GM12878 (cell line): ENCODE data around the gene HTR3E. TPM values are rescaled to one million over a fixed set of nuclear protein-coding genes. Genes with fewer than 3 reads are reported as not detected.

Source experiments
- ATAC-seq: fragments of 200-7000 bp; cut with Tn5 transposase; 3 replicates; pipeline ENCODE4 v1.9.1; 2020; ENCODE audit warnings: mild to moderate bottlenecking, moderate library complexity
- BruUV-seq: library from RNA; stranded (reverse); fragments of 400-500 nt; replicated peaks from 2 replicates; lab custom pipeline; 2021; lab: Mats Ljungman, UMichigan
- CTCF ChIA-PET: fragments of 300-600 bp; sonication (Branson Sonifier 250); formaldehyde crosslinking; extraction: SDS; loops from one replicate; lab custom pipeline; 2021; ENCODE audit warnings: inconsistent platforms; lab: Yijun Ruan, JAX
- POLR2A ChIA-PET: fragments of 350-600 bp; formaldehyde crosslinking; extraction: SDS; loops from one replicate; lab custom pipeline; 2021; ENCODE audit warnings: inconsistent platforms; lab: Charles Lee
- RAD21 ChIA-PET: fragments of 300-600 bp; sonication (Branson Sonifier 250); formaldehyde crosslinking; loops from one replicate; lab custom pipeline; 2023; ENCODE audit warnings: antibody characterized with exemption; ENCODE audit not compliant: unreplicated experiment; lab: Charles Lee
- SMC1A ChIA-PET: fragments of 300-600 bp; sonication (Branson Sonifier 250); formaldehyde crosslinking; loops from one replicate; lab custom pipeline; 2023; ENCODE audit not compliant: unreplicated experiment, uncharacterized antibody; lab: Charles Lee
- DNase-seq: peaks from one replicate; pipeline ENCODE4 v3.0.0-alpha.2; 2011; ENCODE audit warnings: low read depth, low spot score
- FAIRE-seq: peaks from 3 replicates; lab custom pipeline; 2011; peaks lifted over from hg19 to GRCh38; lab: Jason Lieb, UNC
- H2AFZ ChIP-seq: 2 replicates; pipeline ENCODE4 v1.6.0; 2011; ENCODE audit warnings: low read depth, low read length, control low read depth; ENCODE audit not compliant: control insufficient read depth
- H3K27ac ChIP-seq: 2 replicates; pipeline ENCODE4 v1.5.1; 2011; ENCODE audit warnings: control low read depth; ENCODE audit not compliant: control insufficient read depth, insufficient read depth
- H3K27me3 ChIP-seq, 2 experiments: replicated peaks in 1 of 2; 2 replicates each; pipeline versions ENCODE4 v1.6.0 to v1.6.1; 2011; ENCODE audit warnings: low read length in 1 of 2; ENCODE audit not compliant: control insufficient read depth in 2 of 2, insufficient read depth in 2 of 2
- H3K36me3 ChIP-seq, 2 experiments: 2 replicates each; pipeline ENCODE4 v1.5.1; 2011; ENCODE audit warnings: low read length in 1 of 2; ENCODE audit not compliant: control insufficient read depth in 2 of 2, insufficient read depth in 2 of 2
- H3K4me1 ChIP-seq: 2 replicates; pipeline ENCODE4 v1.6.1; 2011; ENCODE audit warnings: mild to moderate bottlenecking, low read length, moderate library complexity, mixed read lengths; ENCODE audit not compliant: control insufficient read depth, insufficient read depth
- H3K4me2 ChIP-seq: 2 replicates; pipeline ENCODE4 v1.6.0; 2011; ENCODE audit warnings: control low read depth; ENCODE audit not compliant: control insufficient read depth, insufficient read depth
- H3K4me3 ChIP-seq: fragments of 200-600 bp; sonication (generic); 2 replicates; pipeline ENCODE4 v1.5.1; 2016
- H3K79me2 ChIP-seq: 2 replicates; pipeline ENCODE4 v1.6.0; 2011; ENCODE audit warnings: low read length; ENCODE audit not compliant: control insufficient read depth, insufficient read depth
- H3K9ac ChIP-seq: 2 replicates; pipeline ENCODE4 v1.8.0; 2011; ENCODE audit warnings: low read length, control low read depth, mixed read lengths; ENCODE audit not compliant: control insufficient read depth, insufficient read depth
- H3K9me3 ChIP-seq: replicated peaks from 3 replicates; pipeline ENCODE4 v1.5.1; 2011; ENCODE audit warnings: mild to moderate bottlenecking, low read length; ENCODE audit not compliant: control insufficient read depth, insufficient read depth
- H4K20me1 ChIP-seq: 2 replicates; pipeline ENCODE4 v1.6.0; 2011; ENCODE audit not compliant: control insufficient read depth, insufficient read depth
- BCLAF1 ChIP-seq: fragments of 450-650 bp; IDR thresholded peaks from 2 replicates; pipeline ENCODE4 v1.6.1; 2017; ENCODE audit warnings: antibody characterized with exemption, mild to moderate bottlenecking, moderate library complexity
- CEBPZ ChIP-seq: fragments of 150-350 bp; IDR thresholded peaks from 2 replicates; pipeline ENCODE4 v1.6.1; 2016; ENCODE audit warnings: low read depth, low read length
- E2F4 ChIP-seq: IDR thresholded peaks from 2 replicates; pipeline ENCODE4 v1.6.1; 2012; ENCODE audit warnings: low read depth, low read length, improper control_type of control experiment
- HDAC6 ChIP-seq: fragments of 200-600 bp; sonication (generic); IDR thresholded peaks from one replicate; pipeline ENCODE4 v1.8.0; 2017; ENCODE audit warnings: antibody characterized with exemption; ENCODE audit not compliant: unreplicated experiment
- IKZF1 ChIP-seq: fragments of 450-650 bp; conservative IDR thresholded peaks from 2 replicates; pipeline ENCODE4 v1.6.1; 2017; ENCODE audit warnings: antibody characterized with exemption, mild to moderate bottlenecking
- JUNB ChIP-seq: IDR thresholded peaks from 2 replicates; pipeline ENCODE4 v1.6.1; 2016; ENCODE audit warnings: antibody characterized with exemption, mild to moderate bottlenecking
- KLF5 ChIP-seq: fragments of 450-650 bp; IDR thresholded peaks from 2 replicates; pipeline ENCODE4 v1.6.1; 2014; ENCODE audit warnings: mild to moderate bottlenecking; ENCODE audit not compliant: partially characterized antibody
- MEF2B ChIP-seq: fragments of 450-650 bp; IDR thresholded peaks from 2 replicates; pipeline ENCODE4 v1.6.1; 2018; ENCODE audit warnings: mild to moderate bottlenecking, moderate library complexity; ENCODE audit not compliant: partially characterized antibody, poor library complexity, severe bottlenecking
- NFYB ChIP-seq: IDR thresholded peaks from 2 replicates; pipeline ENCODE4 v1.6.1; 2011; ENCODE audit warnings: low read depth, mild to moderate bottlenecking, low read length, improper control_type of control experiment, moderate library complexity; ENCODE audit not compliant: insufficient read depth
- PAX5 ChIP-seq: IDR thresholded peaks from 2 replicates; pipeline ENCODE4 v1.6.1; 2011; ENCODE audit warnings: low read depth, low read length, borderline replicate concordance
- PAX8 ChIP-seq: fragments of 450-650 bp; IDR thresholded peaks from 2 replicates; pipeline ENCODE4 v1.6.1; 2017; ENCODE audit warnings: mild to moderate bottlenecking, moderate library complexity
- SMAD1 ChIP-seq: fragments of 450-650 bp; IDR thresholded peaks from 2 replicates; pipeline ENCODE4 v1.6.1; 2018; ENCODE audit warnings: mild to moderate bottlenecking, low read depth; ENCODE audit not compliant: partially characterized antibody
- SRF ChIP-seq, 2 experiments: IDR thresholded peaks; 2 replicates each; pipeline ENCODE4 v1.6.1; 2011; ENCODE audit warnings: low read depth in 2 of 2, low read length in 2 of 2, mild to moderate bottlenecking in 1 of 2, moderate library complexity in 1 of 2
- SUZ12 ChIP-seq: fragments of 200-600 bp; sonication (generic); IDR thresholded peaks from one replicate; pipeline ENCODE4 v1.6.1; 2018; ENCODE audit warnings: antibody characterized with exemption, mild to moderate bottlenecking; ENCODE audit not compliant: unreplicated experiment
- TAF1 ChIP-seq: IDR thresholded peaks from 2 replicates; pipeline ENCODE4 v1.6.1; 2011; ENCODE audit warnings: mild to moderate bottlenecking, low read depth, low read length, borderline replicate concordance
- TARDBP ChIP-seq: IDR thresholded peaks from 2 replicates; pipeline ENCODE4 v1.6.1; 2016; ENCODE audit warnings: borderline replicate concordance
- WRNIP1 ChIP-seq: IDR thresholded peaks from 2 replicates; pipeline ENCODE4 v1.6.1; 2011; ENCODE audit warnings: low read depth, low read length, improper control_type of control experiment, borderline replicate concordance
- ZNF384 ChIP-seq: IDR thresholded peaks from 2 replicates; pipeline ENCODE4 v1.6.1; 2012; ENCODE audit warnings: low read depth, mild to moderate bottlenecking, low read length, improper control_type of control experiment, borderline replicate concordance
- WGBS: methylation state at CpG from one replicate; pipeline ENCODE4 v1.1.6; 2016; ENCODE audit warnings: low lambda C conversion rate; ENCODE audit not compliant: insufficient replicate concordance, insufficient coverage; ENCODE audit errors: missing lambda C conversion rate; 5-methylcytosine and 5-hydroxymethylcytosine counted together
- in situ Hi-C: fragments of 300-500 bp; cut with MboI; formaldehyde crosslinking; loops from 9 replicates; pipeline ENCODE4 v1.14.3; 2018; ENCODE audit warnings: mixed read lengths
- intact Hi-C: fragments of 100-400 bp; cut with micrococcal nuclease; formaldehyde crosslinking; loops from one replicate; pipeline ENCODE4 v1.14.2; 2022; ENCODE audit not compliant: unreplicated experiment
- polyA plus RNA-seq, 11 experiments: library from polyadenylated mRNA; depleted of rRNA in 4 of 11; unstranded in 6 of 11; stranded (reverse) in 5 of 11; fragments of >200 nt; fragmentation: Nextera tagmentation in 4 of 11; fragmentation: Illumina TruSeq in 1 of 11; extraction: Ambion mirVana in 4 of 11; extraction: Trizol in 1 of 11; gene quantifications; 1 replicate in 1 of 11; 2 replicates in 10 of 11; pipeline versions ENCODE4 v1.2.1 to v1.2.3, GENCODE V29; 2011 to 2016; ENCODE audit warnings: inconsistent platforms in 2 of 11, missing spikeins in 2 of 11, low read depth in 1 of 11
- total RNA-seq, 4 experiments: library from RNA; depleted of rRNA in 3 of 4; stranded (reverse); fragments of >200 nt in 3 of 4; fragmentation: Illumina TruSeq in 1 of 4; extraction: Trizol in 1 of 4; gene quantifications; 2 replicates each; pipeline versions ENCODE4 v1.2.1 to v1.2.3, GENCODE V29; 2013 to 2021

The HTR3E gene
- total and polyA plus RNA-seq, 10 of the 15 experiments (the other 5 are each of a cell fraction or from before 2014, with no cell fraction given): not detected

GRCh38 chr3:184116017-184116416 is 19.2 kb downstream of the HTR3E start:
- TF ChIP-seq ZNF384 (no peak), SUZ12 (no peak), PAX8 (no peak), E2F4 (no peak), JUNB (no peak), MEF2B (no peak), CEBPZ (no peak), TARDBP (no peak), SRF (IDR thresholded peaks at IDR 0.05; ENCODE audit: low read depth in 2 of 2, low read length in 2 of 2) (no peak), IKZF1 (no peak), HDAC6 (no peak), KLF5 (no peak), SMAD1 (no peak), WRNIP1 (no peak), PAX5 (no peak), NFYB (no peak), TAF1 (no peak), BCLAF1 (no peak)
- Histone ChIP-seq H3K79me2 (no peaks in the 10 kb centered on the region), H3K36me3 (no peaks in the 10 kb centered on the region), H3K9ac (no peak overlapping the region), H3K4me1 (no peaks in the 10 kb centered on the region), H4K20me1 (no peaks in the 10 kb centered on the region), H3K27me3 (no peaks in the 10 kb centered on the region; a peak in 1 of 4 replicates), H3K27ac (no peak overlapping the region), H3K4me2 (no peak overlapping the region), H2AFZ (no peak overlapping the region), H3K9me3 (no peaks in the 10 kb centered on the region), H3K4me3 (no peak overlapping the region)
- FAIRE-seq (no peak), DNase-seq (no peak), ATAC-seq (no peak)
- intact Hi-C loops: no loop called here
- ChIA-PET RAD21 (no interaction called here), POLR2A (interaction anchor here (0.5 kb wide), 1 partner anchor 759 kb away, joined by 3 read pairs; no protein-coding TSS in a partner anchor), SMC1A (no interaction called here), CTCF (interaction anchor here (1.0 to 1.3 kb wide), 2 partner anchors 9 to 256 kb away, joined by 3 to 4 read pairs; no protein-coding TSS in a partner anchor)
- in situ Hi-C loops: no loop called here
- BruUV-seq: no TSS peak
- WGBS: 31% methylated on average over 4 of the region's 4 CpGs
